Liver (tissue), 9 donors: Measurements from ENCODE around the gene PPP3CB. TPM values are rescaled to one million over a fixed set of nuclear protein-coding genes. Genes with fewer than 3 reads are reported as not detected.

ENCODE experiments used
- DNase-seq: peaks from one replicate; pipeline ENCODE4 v3.0.0-alpha.2; 2017; ENCODE audit warnings: low spot score
- H3K27ac ChIP-seq, 2 donors: one replicate each; pipeline ENCODE4 v1.7.0; 2013; ENCODE audit warnings: inconsistent platforms in 2 of 2, low read length in 2 of 2, control low read depth in 1 of 2, low read depth in 1 of 2, mild to moderate bottlenecking in 1 of 2
- H3K27me3 ChIP-seq, 4 donors: one replicate each; pipeline versions ENCODE4 v1.6.1 to v1.7.0; 2013; ENCODE audit warnings: low read length in 3 of 4, inconsistent platforms in 1 of 4, mild to moderate bottlenecking in 1 of 4, moderate library complexity in 1 of 4; ENCODE audit not compliant: control insufficient read depth in 4 of 4, insufficient read depth in 4 of 4
- H3K36me3 ChIP-seq, 4 donors: one replicate each; pipeline versions ENCODE4 v1.6.1 to v1.7.0; 2013; ENCODE audit warnings: low read length in 3 of 4, mild to moderate bottlenecking in 3 of 4, low read depth in 1 of 4, moderate library complexity in 1 of 4; ENCODE audit not compliant: control insufficient read depth in 4 of 4, insufficient read depth in 3 of 4
- H3K4me1 ChIP-seq, 4 donors: one replicate each; pipeline versions ENCODE4 v1.6.1 to v1.7.0; 2013; ENCODE audit warnings: low read length in 3 of 4, mild to moderate bottlenecking in 3 of 4, moderate library complexity in 1 of 4; ENCODE audit not compliant: control insufficient read depth in 4 of 4, insufficient read depth in 4 of 4
- H3K4me3 ChIP-seq, 3 donors: one replicate each; pipeline versions ENCODE4 v1.6.1 to v1.7.0; 2013; ENCODE audit warnings: low read length in 3 of 3, control low read depth in 1 of 3, low read depth in 1 of 3, mild to moderate bottlenecking in 1 of 3
- H3K9ac ChIP-seq, 2 donors: one replicate each; pipeline ENCODE4 v1.7.0; 2013; ENCODE audit warnings: low read length in 2 of 2, mild to moderate bottlenecking in 2 of 2, moderate library complexity in 2 of 2, control low read depth in 1 of 2, low read depth in 1 of 2
- H3K9me3 ChIP-seq, 4 donors: one replicate each; pipeline versions ENCODE4 v1.6.1 to v1.7.0; 2013; ENCODE audit warnings: low read length in 3 of 4; ENCODE audit not compliant: control insufficient read depth in 4 of 4
- EGR1 ChIP-seq, 2 donors: IDR thresholded peaks; 2 replicates each; pipeline ENCODE4 v1.6.1; 2016 to 2018; ENCODE audit warnings: antibody characterized with exemption in 2 of 2, low read depth in 2 of 2
- FOXA1 ChIP-seq: IDR thresholded peaks from 2 replicates; pipeline ENCODE4 v1.6.1; 2016; ENCODE audit warnings: antibody characterized with exemption
- FOXA2 ChIP-seq: IDR thresholded peaks from 2 replicates; pipeline ENCODE4 v1.6.1; 2016; ENCODE audit warnings: antibody characterized with exemption
- GABPA ChIP-seq, 2 donors: IDR thresholded peaks in 1 of 2; conservative IDR thresholded peaks in 1 of 2; 2 replicates each; pipeline ENCODE4 v1.6.1; 2016; ENCODE audit warnings: antibody characterized with exemption in 2 of 2, mild to moderate bottlenecking in 1 of 2, moderate library complexity in 1 of 2
- HNF4A ChIP-seq, 2 donors: conservative IDR thresholded peaks; 2 replicates each; pipeline ENCODE4 v1.6.1; 2016; ENCODE audit warnings: antibody characterized with exemption in 2 of 2, mild to moderate bottlenecking in 2 of 2
- HNF4G ChIP-seq: IDR thresholded peaks from 2 replicates; pipeline ENCODE4 v1.6.1; 2016; ENCODE audit warnings: antibody characterized with exemption
- JUND ChIP-seq, 2 donors: IDR thresholded peaks; 2 replicates each; pipeline ENCODE4 v1.6.1; 2016; ENCODE audit warnings: antibody characterized with exemption in 2 of 2
- NR2F2 ChIP-seq: IDR thresholded peaks from 2 replicates; pipeline ENCODE4 v1.6.1; 2016; ENCODE audit warnings: antibody characterized with exemption
- RAD21 ChIP-seq, 2 donors: IDR thresholded peaks; 2 replicates each; pipeline ENCODE4 v1.6.1; 2016; ENCODE audit warnings: antibody characterized with exemption in 2 of 2, mild to moderate bottlenecking in 2 of 2
- RXRA ChIP-seq, 2 donors: IDR thresholded peaks; 2 replicates each; pipeline ENCODE4 v1.6.1; 2017 to 2018; ENCODE audit warnings: antibody characterized with exemption in 2 of 2, mild to moderate bottlenecking in 1 of 2
- SP1 ChIP-seq: IDR thresholded peaks from 2 replicates; pipeline ENCODE4 v1.6.1; 2018; ENCODE audit warnings: antibody characterized with exemption, mild to moderate bottlenecking
- YY1 ChIP-seq: IDR thresholded peaks from 2 replicates; pipeline ENCODE4 v1.6.1; 2016; ENCODE audit warnings: antibody characterized with exemption, mild to moderate bottlenecking
- WGBS: extraction: QIAGEN DNeasy Blood & Tissue Kit; methylation state at CpG from one replicate; pipeline ENCODE4 v1.1.7; 2013; 5-methylcytosine and 5-hydroxymethylcytosine counted together
- polyA plus RNA-seq, 2 donors: library from polyadenylated mRNA; stranded (reverse) in 1 of 2; unstranded in 1 of 2; fragments of 200-250 nt in 1 of 2; fragments of >200 nt in 1 of 2; fragmentation: Nextera tagmentation in 1 of 2; extraction: Ambion mirVana in 1 of 2; gene quantifications; one replicate each; pipeline versions ENCODE4 v1.2.1 to v1.2.3, GENCODE V29; 2013 to 2015
- total RNA-seq, 2 donors: library from RNA; depleted of rRNA; stranded (reverse); fragments of >200 nt; gene quantifications; one replicate each; pipeline ENCODE4 v1.2.3, GENCODE V29; 2014
- TF ChIP-seq, protein P1 (sequence below): fragments of 150-350 bp; IDR thresholded peaks from 2 replicates; pipeline ENCODE4 v1.5.1; 2017; ENCODE audit warnings: improper control_type of control experiment, low read depth, low read length; ENCODE audit not compliant: missing input control
- TF ChIP-seq, protein P2 (sequence below): IDR thresholded peaks from 2 replicates; pipeline ENCODE4 v1.6.1; 2016; ENCODE audit warnings: antibody characterized with exemption
- TF ChIP-seq, protein P3 (sequence below): IDR thresholded peaks from 2 replicates; pipeline ENCODE4 v1.6.1; 2016; ENCODE audit warnings: antibody characterized with exemption
- TF ChIP-seq, protein P4 (sequence below): IDR thresholded peaks from 2 replicates; pipeline ENCODE4 v1.6.1; 2016; ENCODE audit warnings: antibody characterized with exemption, mild to moderate bottlenecking
- donor health status: healthy.
- donor health status: healthy.
- donor health status: healthy.
- donor health status: healthy.
- donor health status: healthy.

Gene PPP3CB
- total and polyA plus RNA-seq, 4 donors, result 5.7 to 22.4 (median 11.4) TPM

DNA sequence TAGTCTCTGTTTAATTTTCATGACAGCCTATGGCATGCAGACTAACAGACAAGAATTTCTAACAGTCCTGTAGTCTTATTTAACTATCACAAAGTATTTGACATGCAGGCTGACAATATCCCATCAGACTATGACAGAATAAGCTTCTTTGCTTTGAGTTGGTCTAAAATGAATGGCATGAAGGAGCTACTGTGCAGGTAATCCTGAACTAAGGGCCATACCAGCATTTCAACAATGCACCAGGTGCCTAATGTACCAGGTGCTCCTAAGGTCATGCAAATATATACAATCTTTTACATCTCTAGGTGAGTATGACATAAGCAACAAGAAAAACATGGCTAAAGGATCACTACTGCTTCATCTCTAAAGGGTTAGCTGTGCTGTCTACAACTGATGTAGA is 48.9 kb downstream of the PPP3CB start:
- peaks cover 0 to 11% (median 6%) of the 10 kb centered on the region in 4 donors for H3K36me3 ChIP-seq

DNA sequence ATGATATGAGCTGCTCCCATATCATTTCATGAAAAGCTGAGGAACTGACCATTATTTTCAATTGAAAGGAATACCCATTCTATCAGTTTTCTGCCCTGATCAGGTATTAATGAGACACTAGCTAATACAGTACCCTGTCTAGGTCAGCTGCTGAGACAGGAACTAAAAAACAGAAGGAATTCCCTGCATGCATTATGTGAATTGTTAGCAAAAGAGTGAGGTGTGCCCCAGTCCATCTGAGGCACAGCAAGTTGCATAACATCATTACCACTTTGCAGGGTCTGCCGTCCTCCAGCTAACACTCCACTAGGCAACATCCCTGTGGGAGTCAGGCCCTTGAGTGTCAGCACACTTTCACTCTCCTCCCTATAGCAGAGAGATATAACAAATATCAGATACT is 51.4 kb downstream of the PPP3CB start:
- peaks cover 0 to 11% (median 6%) of the 10 kb centered on the region in 4 donors for H3K36me3 ChIP-seq
- no peak overlapping the region for H3K9ac ChIP-seq
- 95% methylated on average over 1 of the region's 1 CpG for WGBS
- TF ChIP-seq, protein P1, sequence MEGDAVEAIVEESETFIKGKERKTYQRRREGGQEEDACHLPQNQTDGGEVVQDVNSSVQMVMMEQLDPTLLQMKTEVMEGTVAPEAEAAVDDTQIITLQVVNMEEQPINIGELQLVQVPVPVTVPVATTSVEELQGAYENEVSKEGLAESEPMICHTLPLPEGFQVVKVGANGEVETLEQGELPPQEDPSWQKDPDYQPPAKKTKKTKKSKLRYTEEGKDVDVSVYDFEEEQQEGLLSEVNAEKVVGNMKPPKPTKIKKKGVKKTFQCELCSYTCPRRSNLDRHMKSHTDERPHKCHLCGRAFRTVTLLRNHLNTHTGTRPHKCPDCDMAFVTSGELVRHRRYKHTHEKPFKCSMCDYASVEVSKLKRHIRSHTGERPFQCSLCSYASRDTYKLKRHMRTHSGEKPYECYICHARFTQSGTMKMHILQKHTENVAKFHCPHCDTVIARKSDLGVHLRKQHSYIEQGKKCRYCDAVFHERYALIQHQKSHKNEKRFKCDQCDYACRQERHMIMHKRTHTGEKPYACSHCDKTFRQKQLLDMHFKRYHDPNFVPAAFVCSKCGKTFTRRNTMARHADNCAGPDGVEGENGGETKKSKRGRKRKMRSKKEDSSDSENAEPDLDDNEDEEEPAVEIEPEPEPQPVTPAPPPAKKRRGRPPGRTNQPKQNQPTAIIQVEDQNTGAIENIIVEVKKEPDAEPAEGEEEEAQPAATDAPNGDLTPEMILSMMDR, result no peak
- TF ChIP-seq SP1 (no peak), HNF4A (conservative IDR thresholded peaks at IDR 0.05) (no peak), FOXA1 (no peak), FOXA2 (no peak), RXRA (IDR thresholded peaks at IDR 0.05) (no peak), HNF4G (no peak), EGR1 (IDR thresholded peaks at IDR 0.05; ENCODE audit: low read depth in 2 of 2) (no peak), YY1 (no peak), NR2F2 (no peak), JUND (IDR thresholded peaks at IDR 0.05) (no peak)
- TF ChIP-seq, protein P2, sequence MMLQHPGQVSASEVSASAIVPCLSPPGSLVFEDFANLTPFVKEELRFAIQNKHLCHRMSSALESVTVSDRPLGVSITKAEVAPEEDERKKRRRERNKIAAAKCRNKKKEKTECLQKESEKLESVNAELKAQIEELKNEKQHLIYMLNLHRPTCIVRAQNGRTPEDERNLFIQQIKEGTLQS, result no peak
- TF ChIP-seq, protein P3, sequence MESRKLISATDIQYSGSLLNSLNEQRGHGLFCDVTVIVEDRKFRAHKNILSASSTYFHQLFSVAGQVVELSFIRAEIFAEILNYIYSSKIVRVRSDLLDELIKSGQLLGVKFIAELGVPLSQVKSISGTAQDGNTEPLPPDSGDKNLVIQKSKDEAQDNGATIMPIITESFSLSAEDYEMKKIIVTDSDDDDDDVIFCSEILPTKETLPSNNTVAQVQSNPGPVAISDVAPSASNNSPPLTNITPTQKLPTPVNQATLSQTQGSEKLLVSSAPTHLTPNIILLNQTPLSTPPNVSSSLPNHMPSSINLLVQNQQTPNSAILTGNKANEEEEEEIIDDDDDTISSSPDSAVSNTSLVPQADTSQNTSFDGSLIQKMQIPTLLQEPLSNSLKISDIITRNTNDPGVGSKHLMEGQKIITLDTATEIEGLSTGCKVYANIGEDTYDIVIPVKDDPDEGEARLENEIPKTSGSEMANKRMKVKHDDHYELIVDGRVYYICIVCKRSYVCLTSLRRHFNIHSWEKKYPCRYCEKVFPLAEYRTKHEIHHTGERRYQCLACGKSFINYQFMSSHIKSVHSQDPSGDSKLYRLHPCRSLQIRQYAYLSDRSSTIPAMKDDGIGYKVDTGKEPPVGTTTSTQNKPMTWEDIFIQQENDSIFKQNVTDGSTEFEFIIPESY, result no peak
- TF ChIP-seq, protein P4, sequence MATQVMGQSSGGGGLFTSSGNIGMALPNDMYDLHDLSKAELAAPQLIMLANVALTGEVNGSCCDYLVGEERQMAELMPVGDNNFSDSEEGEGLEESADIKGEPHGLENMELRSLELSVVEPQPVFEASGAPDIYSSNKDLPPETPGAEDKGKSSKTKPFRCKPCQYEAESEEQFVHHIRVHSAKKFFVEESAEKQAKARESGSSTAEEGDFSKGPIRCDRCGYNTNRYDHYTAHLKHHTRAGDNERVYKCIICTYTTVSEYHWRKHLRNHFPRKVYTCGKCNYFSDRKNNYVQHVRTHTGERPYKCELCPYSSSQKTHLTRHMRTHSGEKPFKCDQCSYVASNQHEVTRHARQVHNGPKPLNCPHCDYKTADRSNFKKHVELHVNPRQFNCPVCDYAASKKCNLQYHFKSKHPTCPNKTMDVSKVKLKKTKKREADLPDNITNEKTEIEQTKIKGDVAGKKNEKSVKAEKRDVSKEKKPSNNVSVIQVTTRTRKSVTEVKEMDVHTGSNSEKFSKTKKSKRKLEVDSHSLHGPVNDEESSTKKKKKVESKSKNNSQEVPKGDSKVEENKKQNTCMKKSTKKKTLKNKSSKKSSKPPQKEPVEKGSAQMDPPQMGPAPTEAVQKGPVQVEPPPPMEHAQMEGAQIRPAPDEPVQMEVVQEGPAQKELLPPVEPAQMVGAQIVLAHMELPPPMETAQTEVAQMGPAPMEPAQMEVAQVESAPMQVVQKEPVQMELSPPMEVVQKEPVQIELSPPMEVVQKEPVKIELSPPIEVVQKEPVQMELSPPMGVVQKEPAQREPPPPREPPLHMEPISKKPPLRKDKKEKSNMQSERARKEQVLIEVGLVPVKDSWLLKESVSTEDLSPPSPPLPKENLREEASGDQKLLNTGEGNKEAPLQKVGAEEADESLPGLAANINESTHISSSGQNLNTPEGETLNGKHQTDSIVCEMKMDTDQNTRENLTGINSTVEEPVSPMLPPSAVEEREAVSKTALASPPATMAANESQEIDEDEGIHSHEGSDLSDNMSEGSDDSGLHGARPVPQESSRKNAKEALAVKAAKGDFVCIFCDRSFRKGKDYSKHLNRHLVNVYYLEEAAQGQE, result no peak
- no peak overlapping the region for H3K4me3 ChIP-seq
- H3K27ac ChIP-seq, result no peak overlapping the region
- H3K9me3 ChIP-seq, result no peaks in the 10 kb centered on the region
- DNase-seq, result no peak
- H3K27me3 ChIP-seq, result no peaks in the 10 kb centered on the region
- H3K4me1 ChIP-seq, result no peaks in the 10 kb centered on the region

More for the DNA sequence above, 48.9 kb downstream of the PPP3CB start:
- Histone ChIP-seq H3K27me3 (no peaks in the 10 kb centered on the region), H3K4me1 (no peaks in the 10 kb centered on the region), H3K4me3 (no peak overlapping the region), H3K9me3 (no peaks in the 10 kb centered on the region), H3K9ac (no peak overlapping the region), H3K27ac (no peak overlapping the region)
- TF ChIP-seq, protein P2, result no peak
- TF ChIP-seq, protein P3, result no peak
- TF ChIP-seq GABPA (IDR thresholded peaks at IDR 0.05 in 1 of 2, conservative IDR thresholded peaks at IDR 0.05 in 1 of 2) (no peak), NR2F2 (no peak), EGR1 (IDR thresholded peaks at IDR 0.05; ENCODE audit: low read depth in 2 of 2) (no peak), YY1 (no peak), RAD21 (IDR thresholded peaks at IDR 0.05) (no peak), HNF4A (conservative IDR thresholded peaks at IDR 0.05) (no peak), FOXA1 (no peak), FOXA2 (no peak)
- no peak for DNase-seq
